GM21390 (cell line): ENCODE results near the gene TMEM52B.
"Not testable (repeated sequence)": the region's sequence is repeated elsewhere in the genome, so short reads cannot be mapped to it uniquely, and the experiment has no call there.

Source experiments
- ATAC-seq: cut with Tn5 transposase; IDR thresholded peaks from one replicate; pipeline ENCODE4 v1.9.1; 2021; ENCODE audit not compliant: unreplicated experiment

The TMEM52B gene

GRCh38 chr12:10211101-10211939 lies 32.5 kb downstream of the TMEM52B start:
- no peak for ATAC-seq

GRCh38 chr12:10211940-10212738 lies 33.3 kb downstream of the TMEM52B start:
- peak; percentile 72 for ATAC-seq

DNA sequence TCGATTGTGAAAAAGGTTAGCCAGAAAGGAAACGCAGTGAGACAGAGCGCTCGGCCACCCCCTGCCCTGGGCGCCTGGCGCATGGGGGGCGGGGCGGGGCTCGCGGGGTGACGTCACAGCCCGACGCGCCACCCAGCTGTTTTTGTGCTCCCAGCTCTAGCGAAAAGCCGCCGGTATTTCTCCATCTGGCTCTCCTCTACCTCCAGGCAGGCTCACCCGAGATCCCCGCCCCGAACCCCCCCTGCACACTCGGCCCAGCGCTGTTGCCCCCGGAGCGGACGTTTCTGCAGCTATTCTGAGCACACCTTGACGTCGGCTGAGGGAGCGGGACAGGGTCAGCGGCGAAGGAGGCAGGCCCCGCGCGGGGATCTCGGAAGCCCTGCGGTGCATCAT lies 33.9 kb downstream of the TMEM52B start, which contains the start of gene GABARAPL1:
GABARAPL1 (plus strand) TSS at position 139 of the 393 bp plus-strand sequence; CDS start at position 392, 253 bp downstream.
- ATAC-seq: peak; percentile 65

GRCh38 chr12:10213168-10214135 lies 34.6 kb downstream of the TMEM52B start:
- no peak for ATAC-seq

- ATAC-seq: no peak
Observed at GRCh38 chr12:10214136-10214894, 35.5 kb downstream of the TMEM52B start.

- ATAC-seq: no peak
Observed at GRCh38 chr12:10214895-10215267, 36.0 kb downstream of the TMEM52B start.

DNA sequence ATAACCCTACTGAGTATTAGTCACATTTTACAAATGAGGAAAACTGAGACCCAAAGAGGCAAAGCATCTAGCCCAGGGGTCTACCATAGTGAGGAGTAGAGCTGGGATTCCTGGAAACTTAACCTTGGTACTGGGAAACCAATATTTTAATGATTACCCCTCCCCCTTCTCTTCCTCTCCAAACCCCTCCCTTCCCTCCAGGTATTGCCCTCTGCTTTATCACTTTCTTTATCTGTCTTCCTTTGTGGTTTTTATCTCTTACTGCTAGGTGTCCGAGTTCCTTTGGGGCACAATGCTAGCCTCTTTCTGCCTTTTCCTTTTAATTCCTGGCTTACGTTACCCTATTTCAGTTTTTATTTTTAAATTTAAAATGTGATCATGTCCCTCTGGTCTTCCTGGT lies 36.6 kb downstream of the TMEM52B start:
- ATAC-seq: no peak

DNA sequence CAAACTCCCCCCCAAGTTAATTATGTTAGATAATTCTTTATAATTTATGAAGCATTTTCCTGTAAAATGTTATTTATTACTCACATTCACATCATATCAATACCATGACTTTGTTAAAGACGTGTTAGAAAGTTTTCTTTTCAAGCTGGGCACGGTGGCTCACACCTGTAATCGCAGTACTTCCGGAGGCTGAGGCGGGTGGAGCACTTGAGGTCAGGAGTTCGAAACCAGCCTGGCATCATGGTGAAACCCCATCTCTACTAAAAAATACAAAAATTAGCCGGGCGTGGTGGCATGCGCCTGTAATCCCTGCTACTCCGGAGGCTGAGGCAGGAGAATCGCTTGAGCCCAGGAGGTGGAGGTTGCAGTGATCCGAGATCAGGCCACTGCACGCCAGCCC lies 37.1 kb downstream of the TMEM52B start:
- ATAC-seq: not testable (repeated sequence)

- ATAC-seq: no peak
Observed at GRCh38 chr12:10218021-10218420, 39.2 kb downstream of the TMEM52B start.

- ATAC-seq: no peak
Observed at GRCh38 chr12:10220398-10221077, 41.7 kb downstream of the TMEM52B start.

DNA sequence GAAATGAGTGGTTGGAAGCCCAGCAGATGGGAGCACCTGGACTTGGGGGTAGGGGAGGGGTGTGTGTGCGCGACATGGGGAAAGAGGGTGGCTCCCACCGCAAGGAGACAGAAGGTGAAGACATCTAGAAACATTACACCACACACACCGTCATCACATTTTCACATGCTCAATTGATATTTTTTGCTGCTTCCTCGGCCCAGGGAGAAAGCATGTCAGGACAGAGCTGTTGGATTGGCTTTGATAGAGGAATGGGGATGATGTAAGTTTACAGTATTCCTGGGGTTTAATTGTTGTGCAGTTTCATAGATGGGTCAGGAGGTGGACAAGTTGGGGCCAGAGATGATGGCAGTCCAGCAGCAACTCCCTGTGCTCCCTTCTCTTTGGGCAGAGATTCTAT lies 43.0 kb downstream of the TMEM52B start:
- ATAC-seq: no peak

- no peak for ATAC-seq
Observed at GRCh38 chr12:10223208-10223607, 44.4 kb downstream of the TMEM52B start.

DNA sequence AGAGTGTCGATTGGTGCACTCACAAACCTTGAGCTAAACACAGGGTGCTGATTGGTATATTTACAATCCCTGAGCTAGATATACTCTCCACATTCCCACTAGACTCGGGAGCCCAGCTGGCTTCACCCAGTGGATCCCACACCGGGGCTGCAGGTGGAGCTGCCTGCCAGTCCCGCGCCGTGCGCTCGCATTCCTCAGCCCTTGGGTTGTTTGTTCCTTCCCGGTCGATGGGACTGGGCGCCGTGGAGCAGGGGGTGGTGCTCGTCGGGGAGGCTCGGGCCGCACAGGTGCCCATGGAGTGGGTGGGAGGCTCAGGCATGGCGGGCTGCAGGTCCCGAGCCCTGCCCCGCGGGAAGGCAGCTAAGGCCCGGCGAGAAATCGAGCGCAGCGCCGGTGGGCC lies 46.6 kb downstream of the TMEM52B start:
- not testable (repeated sequence) for ATAC-seq

- no peak for ATAC-seq
Observed at GRCh38 chr12:10226086-10226485, 47.3 kb downstream of the TMEM52B start.

DNA sequence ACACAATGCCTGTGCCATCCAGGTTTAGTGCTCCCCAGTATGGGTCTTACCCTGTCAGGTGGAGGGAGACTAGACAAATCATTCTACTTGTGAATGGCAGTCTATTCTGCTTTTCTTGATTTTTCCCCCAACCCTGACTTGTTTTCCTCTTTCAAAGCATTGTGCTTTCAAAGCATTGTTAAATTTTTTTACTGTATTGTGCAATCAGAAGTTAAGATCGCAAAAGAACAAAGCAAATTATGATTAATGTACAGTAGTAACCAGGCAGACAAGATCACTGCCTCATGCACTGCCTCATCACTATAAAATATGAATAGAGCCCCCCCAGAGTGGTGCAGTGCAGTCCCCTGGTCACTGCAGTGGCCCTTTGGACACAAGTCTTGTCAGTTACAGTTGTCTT lies 47.9 kb downstream of the TMEM52B start:
- no peak for ATAC-seq

DNA sequence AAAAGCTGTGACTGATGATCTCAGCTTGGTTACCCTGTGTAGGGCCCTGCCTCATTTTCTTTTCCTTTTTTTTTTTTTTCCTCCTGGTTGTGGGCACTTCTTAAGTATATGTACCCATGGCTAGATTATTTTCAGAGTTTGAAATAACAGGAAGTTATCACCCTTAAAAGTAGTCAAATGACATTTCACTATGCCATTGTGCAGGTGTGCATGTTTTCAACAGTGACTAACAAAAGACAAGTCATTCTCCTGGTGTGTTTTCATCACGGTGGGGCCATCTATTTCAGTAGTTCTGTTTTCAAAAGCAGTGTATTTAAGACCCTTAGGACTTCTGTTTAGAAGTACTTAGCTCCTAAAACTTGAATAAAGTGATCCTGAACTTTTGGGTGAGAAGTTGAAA lies 48.8 kb downstream of the TMEM52B start:
- ATAC-seq: no peak

- no peak for ATAC-seq
Observed at GRCh38 chr12:10234562-10234961, 55.7 kb downstream of the TMEM52B start.

GRCh38 chr12:10235761-10236631 lies 57.2 kb downstream of the TMEM52B start:
- ATAC-seq: no peak

DNA sequence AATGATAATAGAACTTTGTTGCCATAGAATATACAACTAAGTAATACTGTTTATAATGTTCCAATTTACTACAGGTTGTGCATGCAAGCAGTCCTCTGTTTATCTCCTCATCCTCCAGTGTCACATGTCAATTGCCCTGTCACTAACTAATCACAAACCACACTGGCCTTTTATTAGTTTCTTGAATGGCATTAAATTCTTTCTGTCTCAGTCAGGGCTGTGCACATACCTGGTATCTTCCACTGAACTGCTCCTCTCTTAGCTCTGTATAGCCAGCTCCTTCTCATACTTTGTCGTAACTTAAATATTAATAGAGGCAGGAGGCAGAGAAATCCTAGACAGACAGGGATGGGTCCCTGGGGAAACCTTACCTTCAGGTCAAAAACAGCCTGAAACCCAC lies 57.9 kb downstream of the TMEM52B start:
- no peak for ATAC-seq
